Upper lobe of right lung (tissue), 1 donor: ENCODE data around the gene CMTR1. TPM values are rescaled to one million over a fixed set of nuclear protein-coding genes. Genes with fewer than 3 reads are reported as not detected.

Source experiments
- ATAC-seq: fragments of 200-7000 bp; cut with Tn5 transposase; one replicate; pipeline ENCODE4 v1.9.1; 2020; ENCODE audit warnings: mild to moderate bottlenecking, moderate library complexity
- DNase-seq: peaks from one replicate; pipeline ENCODE4 v3.0.0-alpha.2; 2020
- H3K27ac ChIP-seq: fragments of 200-600 bp; one replicate; pipeline ENCODE4 v1.8.0; 2022
- H3K27me3 ChIP-seq: fragments of 200-600 bp; one replicate; pipeline ENCODE4 v1.8.0; 2022; ENCODE audit warnings: mild to moderate bottlenecking
- H3K36me3 ChIP-seq: fragments of 200-600 bp; one replicate; pipeline ENCODE4 v1.8.0; 2022
- H3K4me1 ChIP-seq: fragments of 200-600 bp; one replicate; pipeline ENCODE4 v1.8.0; 2022
- H3K4me3 ChIP-seq: fragments of 200-600 bp; one replicate; pipeline ENCODE4 v1.8.0; 2022; ENCODE audit warnings: mild to moderate bottlenecking
- H3K9me3 ChIP-seq: fragments of 200-600 bp; one replicate; pipeline ENCODE4 v1.8.0; 2022
- intact Hi-C: fragments of 100-400 bp; cut with DNase I; formaldehyde crosslinking; loops from one replicate; pipeline ENCODE4 v1.11.0; 2022
- total RNA-seq: library from RNA; stranded (reverse); fragmentation: NEBNext Ultra II Directional; extraction: Animal tissue kit (Norgen Biotek cat#: 25700); gene quantifications from one replicate; pipeline ENCODE4 v1.2.1, GENCODE V29; 2021
- TF ChIP-seq, protein P1 (sequence below): fragments of 200-600 bp; IDR thresholded peaks from one replicate; pipeline ENCODE4 v1.8.0; 2022; ENCODE audit warnings: antibody characterized with exemption
- donor health status: DM: no; HTN: yes; CAD: no; lungs with severe emphysema.

Gene CMTR1
- total RNA-seq, 1 donor from 2014 or later = 42.2 TPM

DNA sequence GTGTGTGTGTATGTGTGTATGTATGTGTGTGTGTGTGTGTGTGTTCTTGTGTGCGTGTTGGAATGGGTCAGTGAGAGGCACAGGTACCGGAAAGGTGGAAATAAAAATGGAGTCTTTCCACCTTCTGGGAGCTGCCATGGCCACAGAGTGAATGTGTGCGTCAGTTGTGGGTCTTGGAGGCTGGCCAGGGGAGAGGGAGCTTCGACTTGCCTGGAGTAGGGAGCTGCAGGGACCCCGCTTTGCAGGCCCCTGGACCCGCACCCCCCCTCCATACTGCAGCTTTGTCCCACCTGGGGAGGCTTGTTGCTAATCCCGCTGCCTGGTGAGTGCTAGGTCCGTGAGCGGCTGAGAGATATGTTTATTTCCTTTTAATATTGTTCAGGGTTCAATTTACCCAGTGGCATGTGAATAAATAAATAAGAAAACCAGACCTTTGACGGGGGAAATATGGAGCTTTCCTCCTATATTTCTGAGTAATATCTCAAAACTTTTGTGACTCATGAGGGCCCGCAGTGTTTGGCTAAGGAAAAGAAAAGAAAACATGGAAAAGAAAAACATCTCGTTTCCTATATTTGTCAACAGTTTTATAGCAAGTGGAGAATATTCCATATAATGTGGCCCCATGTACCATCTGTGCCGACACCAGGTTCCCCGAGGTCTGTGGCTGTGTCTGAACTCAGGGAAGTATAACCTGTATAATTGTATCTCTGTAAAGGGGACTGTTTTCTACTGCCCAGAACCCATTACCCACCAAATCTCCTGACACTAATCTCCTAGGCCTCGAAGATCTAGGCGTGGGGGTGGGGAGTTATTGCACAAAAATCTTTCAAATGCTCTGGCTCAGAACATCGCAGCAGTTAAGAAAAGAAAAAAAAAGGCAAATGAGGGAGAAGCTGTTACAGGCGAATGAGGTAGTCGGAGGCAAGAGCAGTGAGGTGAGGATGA is 91.3 kb downstream of the CMTR1 start:
- peaks cover 20% of the 10 kb centered on the region for H3K27me3 ChIP-seq

DNA sequence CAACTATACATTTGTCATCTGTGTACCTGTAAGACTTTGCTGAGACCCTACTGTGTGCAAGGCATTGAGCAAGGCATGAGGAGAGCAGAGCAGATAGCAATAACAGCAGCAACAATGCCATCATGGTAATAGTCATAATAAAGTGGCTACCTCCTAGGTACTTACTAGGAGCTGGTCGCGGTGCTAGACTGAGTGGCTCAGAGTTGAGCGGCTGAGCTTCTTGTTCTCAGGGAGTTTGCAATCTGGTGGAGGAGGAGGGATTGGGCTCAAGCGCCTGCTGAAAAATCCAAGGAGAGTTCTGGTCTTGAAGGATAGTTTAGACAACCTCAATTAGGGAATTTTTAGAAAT is 91.9 kb downstream of the CMTR1 start:
- Histone ChIP-seq H3K4me3 (no peak overlapping the region), H3K27me3 (peaks cover 20% of the 10 kb centered on the region), H3K27ac (no peak overlapping the region), H3K9me3 (no peaks in the 10 kb centered on the region), H3K36me3 (no peaks in the 10 kb centered on the region), H3K4me1 (no peaks in the 10 kb centered on the region)
- intact Hi-C loops = no loop called here
- no peak for DNase-seq
- ATAC-seq = no peak
- TF ChIP-seq, protein P1, sequence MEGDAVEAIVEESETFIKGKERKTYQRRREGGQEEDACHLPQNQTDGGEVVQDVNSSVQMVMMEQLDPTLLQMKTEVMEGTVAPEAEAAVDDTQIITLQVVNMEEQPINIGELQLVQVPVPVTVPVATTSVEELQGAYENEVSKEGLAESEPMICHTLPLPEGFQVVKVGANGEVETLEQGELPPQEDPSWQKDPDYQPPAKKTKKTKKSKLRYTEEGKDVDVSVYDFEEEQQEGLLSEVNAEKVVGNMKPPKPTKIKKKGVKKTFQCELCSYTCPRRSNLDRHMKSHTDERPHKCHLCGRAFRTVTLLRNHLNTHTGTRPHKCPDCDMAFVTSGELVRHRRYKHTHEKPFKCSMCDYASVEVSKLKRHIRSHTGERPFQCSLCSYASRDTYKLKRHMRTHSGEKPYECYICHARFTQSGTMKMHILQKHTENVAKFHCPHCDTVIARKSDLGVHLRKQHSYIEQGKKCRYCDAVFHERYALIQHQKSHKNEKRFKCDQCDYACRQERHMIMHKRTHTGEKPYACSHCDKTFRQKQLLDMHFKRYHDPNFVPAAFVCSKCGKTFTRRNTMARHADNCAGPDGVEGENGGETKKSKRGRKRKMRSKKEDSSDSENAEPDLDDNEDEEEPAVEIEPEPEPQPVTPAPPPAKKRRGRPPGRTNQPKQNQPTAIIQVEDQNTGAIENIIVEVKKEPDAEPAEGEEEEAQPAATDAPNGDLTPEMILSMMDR = no peak

More for the DNA sequence above, 91.3 kb downstream of the CMTR1 start:
- DNase-seq (no peak), ATAC-seq (no peak)
- Histone ChIP-seq H3K9me3 (no peaks in the 10 kb centered on the region), H3K36me3 (no peaks in the 10 kb centered on the region), H3K4me1 (no peaks in the 10 kb centered on the region), H3K27ac (no peak overlapping the region), H3K4me3 (no peak overlapping the region)
- TF ChIP-seq, protein P1 = no peak
- intact Hi-C loops = no loop called here

DNA sequence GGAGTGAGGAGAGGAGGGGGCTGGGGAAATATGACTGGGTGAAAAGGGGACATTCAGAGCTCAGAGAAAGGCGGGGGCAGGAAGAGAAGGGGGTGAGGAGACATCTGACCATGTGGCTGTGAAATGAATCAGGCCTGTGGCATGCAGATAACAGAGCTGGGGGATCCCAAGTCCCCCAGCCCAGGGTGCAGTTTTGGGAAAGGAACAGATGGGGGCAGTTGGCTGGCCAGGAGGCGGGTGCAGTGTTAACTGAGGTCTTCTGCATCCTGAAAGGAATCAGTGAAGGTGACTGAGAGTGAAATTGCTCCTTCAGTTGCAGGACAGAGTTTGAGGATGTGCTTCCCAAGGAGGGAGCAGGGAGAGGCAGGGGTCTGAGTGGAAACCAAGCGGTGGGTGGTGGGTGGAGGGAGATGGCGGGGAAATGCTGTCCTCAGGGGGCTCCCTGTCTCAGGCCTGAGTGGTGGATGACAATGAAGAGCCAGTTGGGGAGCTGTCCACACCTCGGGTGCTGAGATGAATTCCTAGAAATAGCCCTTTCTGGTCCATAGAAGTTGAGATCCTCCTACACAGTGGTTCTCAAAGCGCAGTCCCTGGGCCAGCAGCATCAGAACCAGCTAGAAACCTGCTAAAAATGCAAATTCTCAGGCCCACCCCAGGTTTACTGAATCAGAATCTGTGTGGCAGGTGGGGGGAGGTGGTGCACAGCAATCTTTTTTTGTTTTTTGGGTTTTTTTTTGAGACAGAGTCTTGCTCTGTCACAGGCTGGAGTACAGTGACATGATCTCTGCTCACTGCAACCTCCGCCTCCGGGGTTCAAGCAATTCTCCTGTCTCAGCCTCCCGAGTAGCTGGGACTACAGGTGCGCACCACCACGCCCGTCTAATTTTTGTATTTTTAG is 92.7 kb downstream of the CMTR1 start:
- no peak overlapping the region for H3K4me3 ChIP-seq
- ATAC-seq (no peak), DNase-seq (no peak)
- H3K27me3 ChIP-seq = peaks cover 16% of the 10 kb centered on the region
- intact Hi-C loops = no loop called here
- H3K9me3 ChIP-seq = no peaks in the 10 kb centered on the region
- H3K36me3 ChIP-seq = no peaks in the 10 kb centered on the region
- no peaks in the 10 kb centered on the region for H3K4me1 ChIP-seq
- TF ChIP-seq, protein P1 = no peak
- H3K27ac ChIP-seq = no peak overlapping the region

DNA sequence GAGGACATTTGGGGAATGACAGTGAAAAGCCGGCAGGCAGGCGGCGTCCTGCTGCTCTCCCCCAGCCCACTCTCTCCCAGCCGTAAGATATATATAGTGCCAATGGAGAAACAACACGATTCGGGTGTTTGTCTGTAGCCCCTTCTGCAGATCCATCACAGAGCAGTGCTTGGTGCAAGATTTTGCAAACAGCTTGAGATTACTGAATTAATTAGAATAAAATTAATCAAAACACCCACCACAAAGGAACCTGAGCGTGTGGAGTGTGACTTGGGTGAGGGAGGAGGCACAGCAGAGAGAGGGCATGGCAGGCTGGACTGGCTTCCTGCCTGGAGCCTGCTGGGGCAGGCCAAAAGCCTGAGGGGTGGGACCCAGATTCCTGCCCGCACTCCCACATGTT is 95.5 kb downstream of the CMTR1 start:
- ATAC-seq = no peak

DNA sequence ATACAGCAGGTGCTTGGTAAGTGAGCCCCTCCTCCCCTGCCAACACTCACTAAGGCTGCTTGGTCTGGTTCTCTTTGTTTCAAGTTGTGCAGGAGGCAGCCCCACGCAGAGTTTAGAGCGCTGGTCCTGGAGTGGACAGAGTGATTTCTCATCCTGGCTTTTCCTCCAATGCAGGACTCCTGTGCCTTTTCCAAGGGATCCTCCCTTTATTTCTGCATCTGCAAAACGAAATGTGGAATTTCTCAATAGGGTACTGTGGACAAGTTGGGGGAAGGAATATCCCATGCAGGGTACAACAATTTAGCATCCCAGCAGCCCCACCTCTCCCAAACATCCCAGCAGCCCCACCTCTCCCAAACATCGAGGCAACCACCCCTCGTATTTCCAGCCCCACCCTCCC is 97.3 kb downstream of the CMTR1 start:
- TF ChIP-seq, protein P1 = no peak
- DNase-seq (no peak), ATAC-seq (no peak)
- Histone ChIP-seq H3K4me3 (no peak overlapping the region), H3K36me3 (no peaks in the 10 kb centered on the region), H3K4me1 (no peaks in the 10 kb centered on the region), H3K27me3 (peaks cover 28% of the 10 kb centered on the region), H3K27ac (no peak overlapping the region), H3K9me3 (no peaks in the 10 kb centered on the region)
- intact Hi-C loops = no loop called here

More for the DNA sequence above, 95.5 kb downstream of the CMTR1 start:
- H3K36me3 ChIP-seq = no peaks in the 10 kb centered on the region
- DNase-seq = no peak
- H3K27ac ChIP-seq = no peak overlapping the region
- H3K4me1 ChIP-seq = no peaks in the 10 kb centered on the region
- H3K4me3 ChIP-seq = no peak overlapping the region
- intact Hi-C loops = no loop called here
- no peaks in the 10 kb centered on the region for H3K9me3 ChIP-seq
- TF ChIP-seq, protein P1 = no peak
- H3K27me3 ChIP-seq = peaks cover 14% of the 10 kb centered on the region
